ENCODE data around the gene CMSS1.

The CMSS1 gene

DNA sequence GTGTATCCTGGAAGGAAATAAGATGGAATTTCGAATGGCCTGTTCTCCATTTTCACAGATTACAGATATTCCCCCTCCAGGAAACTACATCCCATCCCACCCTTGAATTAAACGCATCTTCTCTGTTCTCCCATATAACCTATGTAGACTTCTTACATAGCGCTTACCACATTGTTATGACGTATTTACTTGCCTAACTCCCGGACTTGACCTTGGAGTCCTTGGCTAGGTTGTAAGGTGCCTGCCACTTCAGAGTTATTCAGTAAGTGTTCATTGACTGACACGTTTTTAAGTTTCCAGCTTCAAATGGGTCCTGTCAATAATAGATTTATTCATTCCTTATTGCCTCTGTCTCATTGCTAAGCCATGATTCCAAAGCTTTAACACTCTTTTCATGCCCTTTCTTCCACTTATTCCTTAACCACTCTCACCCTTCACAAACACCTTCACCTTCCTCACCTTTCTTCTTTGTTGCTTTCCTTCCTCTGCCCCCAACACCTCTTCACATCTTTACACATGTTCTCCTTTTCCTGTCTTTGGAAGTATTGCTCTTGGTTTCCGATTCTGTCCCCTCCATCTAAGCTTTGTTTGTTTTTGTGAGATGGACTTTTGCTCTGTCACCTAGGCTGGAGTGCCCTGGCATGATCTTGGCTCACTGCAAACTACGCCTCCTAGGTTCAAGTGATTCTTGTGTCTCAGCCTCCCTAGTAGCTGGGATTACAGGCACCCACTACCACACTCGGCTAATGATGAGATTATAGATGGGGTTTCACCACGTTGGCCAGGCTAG lies 138.3 kb downstream of the CMSS1 start:
- TF ChIP-seq SNAI2 (CRISPR knock-in tag; IDR thresholded peaks at IDR 0.05) (no peak), RARB (CRISPR knock-in tag; IDR thresholded peaks at IDR 0.05) (no peak), ZNF565 (CRISPR knock-in tag; conservative IDR thresholded peaks at IDR 0.05; ENCODE audit: low read depth) (no peak), ISL1 (CRISPR knock-in tag; IDR thresholded peaks at IDR 0.05) (no peak), ZNF8 (CRISPR knock-in tag; IDR thresholded peaks at IDR 0.05) (no peak), ZNF70 (CRISPR knock-in tag; IDR thresholded peaks at IDR 0.05) (no peak), OSR1 (CRISPR knock-in tag; IDR thresholded peaks at IDR 0.05) (no peak), ZC3H10 (CRISPR knock-in tag; IDR thresholded peaks at IDR 0.05) (no peak), GLIS3 (CRISPR knock-in tag; IDR thresholded peaks at IDR 0.05) (no peak), ZFP30 (CRISPR knock-in tag; IDR thresholded peaks at IDR 0.05) (no peak)
- no peak for ATAC-seq

DNA sequence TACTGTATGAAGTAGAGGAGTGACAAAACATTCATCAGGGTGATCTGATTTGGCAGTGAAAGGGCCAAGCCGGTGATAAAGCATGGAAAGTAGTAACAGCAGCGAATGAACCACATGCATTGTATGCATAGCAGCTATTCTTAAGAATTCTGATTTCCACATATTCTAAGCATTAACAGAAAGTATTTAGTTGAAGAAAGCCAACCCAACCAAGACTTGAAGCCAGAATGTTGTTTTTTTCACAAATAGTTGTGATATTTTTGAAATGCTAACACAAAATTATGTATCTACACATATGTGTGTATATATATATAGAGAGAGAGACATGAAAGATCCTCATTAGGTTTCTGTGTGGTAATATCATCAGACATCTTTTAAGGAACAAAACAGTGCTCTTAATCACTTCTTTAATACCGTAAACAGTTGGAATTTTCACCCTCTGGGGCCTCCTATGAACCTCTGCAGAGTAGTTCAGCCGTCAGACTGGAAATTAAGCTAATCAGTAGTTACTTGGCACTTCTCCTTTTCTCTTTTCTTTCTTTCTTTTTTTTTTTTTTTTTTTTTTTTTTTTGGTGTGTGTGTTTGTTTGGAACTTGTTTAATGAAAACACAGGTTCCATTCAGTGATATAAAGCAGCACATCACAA lies 139.6 kb downstream of the CMSS1 start:
- TF ChIP-seq ZNF70 (CRISPR knock-in tag; IDR thresholded peaks at IDR 0.05) (no peak), ESRRG (CRISPR knock-in tag; IDR thresholded peaks at IDR 0.05) (no peak), SNAI2 (CRISPR knock-in tag; IDR thresholded peaks at IDR 0.05) (no peak), ISL1 (CRISPR knock-in tag; IDR thresholded peaks at IDR 0.05) (no peak), TOX (CRISPR knock-in tag; IDR thresholded peaks at IDR 0.05; ENCODE audit: borderline replicate concordance) (no peak)
- no peak for ATAC-seq

GRCh38 chr3:99958222-99958912 lies 140.7 kb downstream of the CMSS1 start:
- TF ChIP-seq ZNF70 (CRISPR knock-in tag; IDR thresholded peaks at IDR 0.05) (no peak), ZNF8 (CRISPR knock-in tag; IDR thresholded peaks at IDR 0.05) (no peak), PPARA (CRISPR knock-in tag; IDR thresholded peaks at IDR 0.05; ENCODE audit: borderline replicate concordance) (no peak), ARNTL (CRISPR knock-in tag; IDR thresholded peaks at IDR 0.05; ENCODE audit: borderline replicate concordance, low read depth) (no peak), CSDC2 (CRISPR knock-in tag; IDR thresholded peaks at IDR 0.05) (no peak), ZFP30 (CRISPR knock-in tag; IDR thresholded peaks at IDR 0.05) (no peak), GLIS3 (CRISPR knock-in tag; IDR thresholded peaks at IDR 0.05) (no peak), TOX (CRISPR knock-in tag; IDR thresholded peaks at IDR 0.05; ENCODE audit: borderline replicate concordance) (no peak), POU6F1 (CRISPR knock-in tag; IDR thresholded peaks at IDR 0.05; ENCODE audit: borderline replicate concordance, low read depth) (no peak), ZC3H10 (CRISPR knock-in tag; IDR thresholded peaks at IDR 0.05) (no peak), TSHZ2 (CRISPR knock-in tag; IDR thresholded peaks at IDR 0.05) (no peak), TCF4 (CRISPR knock-in tag; IDR thresholded peaks at IDR 0.05; ENCODE audit: borderline replicate concordance) (no peak), OSR1 (CRISPR knock-in tag; IDR thresholded peaks at IDR 0.05) (no peak), ZNF565 (CRISPR knock-in tag; conservative IDR thresholded peaks at IDR 0.05; ENCODE audit: low read depth) (no peak), BACH2 (CRISPR knock-in tag; IDR thresholded peaks at IDR 0.05; ENCODE audit: borderline replicate concordance) (no peak), PATZ1 (CRISPR knock-in tag; IDR thresholded peaks at IDR 0.05; ENCODE audit: borderline replicate concordance) (no peak), ISL1 (CRISPR knock-in tag; IDR thresholded peaks at IDR 0.05) (no peak)
- TF ChIP-seq, protein P1, sequence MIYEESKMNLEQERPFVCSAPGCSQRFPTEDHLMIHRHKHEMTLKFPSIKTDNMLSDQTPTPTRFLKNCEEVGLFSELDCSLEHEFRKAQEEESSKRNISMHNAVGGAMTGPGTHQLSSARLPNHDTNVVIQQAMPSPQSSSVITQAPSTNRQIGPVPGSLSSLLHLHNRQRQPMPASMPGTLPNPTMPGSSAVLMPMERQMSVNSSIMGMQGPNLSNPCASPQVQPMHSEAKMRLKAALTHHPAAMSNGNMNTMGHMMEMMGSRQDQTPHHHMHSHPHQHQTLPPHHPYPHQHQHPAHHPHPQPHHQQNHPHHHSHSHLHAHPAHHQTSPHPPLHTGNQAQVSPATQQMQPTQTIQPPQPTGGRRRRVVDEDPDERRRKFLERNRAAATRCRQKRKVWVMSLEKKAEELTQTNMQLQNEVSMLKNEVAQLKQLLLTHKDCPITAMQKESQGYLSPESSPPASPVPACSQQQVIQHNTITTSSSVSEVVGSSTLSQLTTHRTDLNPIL (CRISPR knock-in tag; IDR thresholded peaks at IDR 0.05; ENCODE audit: low read depth) = no peak

More at GRCh38 chr3:99958222-99958912, 140.7 kb downstream of the CMSS1 start:
- ATAC-seq = no peak

Data from SK-N-SH treated with all-trans-retinoic acid at 6 μM for 48 hours (cell line).